Measurements from ENCODE around the gene TSLP.

The TSLP gene

GRCh38 chr5:111074244-111074643, 2.7 kb downstream of the TSLP start:
- DNase-seq (ENCODE audit: low spot score in 2 of 2) (no peak), ATAC-seq (ENCODE audit: low read depth) (no peak)
- H3K4me3 Mint-ChIP-seq = no peak overlapping the region
- peaks cover 32% of the 10 kb centered on the region for H3K27me3 Mint-ChIP-seq
- H3K9me3 Mint-ChIP-seq = no peaks in the 10 kb centered on the region
- peaks cover 6% of the 10 kb centered on the region for H3K4me1 Mint-ChIP-seq
- H3K27ac Mint-ChIP-seq = no peak overlapping the region
- no peaks in the 10 kb centered on the region for H3K36me3 Mint-ChIP-seq

GRCh38 chr5:111075520-111075919, 4.0 kb downstream of the TSLP start:
- ATAC-seq (ENCODE audit: low read depth) (no peak), DNase-seq (ENCODE audit: low spot score in 2 of 2) (no peak)
- Mint-ChIP-seq H3K4me3 (no peak overlapping the region), H3K9me3 (no peaks in the 10 kb centered on the region), H3K27ac (no peak overlapping the region), H3K36me3 (no peaks in the 10 kb centered on the region), H3K27me3 (peaks cover 32% of the 10 kb centered on the region), H3K4me1 (peaks cover 6% of the 10 kb centered on the region)

GRCh38 chr5:111076091-111076490, 4.6 kb downstream of the TSLP start:
- Mint-ChIP-seq H3K9me3 (no peaks in the 10 kb centered on the region), H3K4me1 (peaks cover 6% of the 10 kb centered on the region), H3K27me3 (peaks cover 31% of the 10 kb centered on the region), H3K36me3 (no peaks in the 10 kb centered on the region), H3K4me3 (no peak overlapping the region), H3K27ac (no peak overlapping the region)
- no peak for ATAC-seq (ENCODE audit: low read depth)
- DNase-seq (ENCODE audit: low spot score in 2 of 2) = no peak

GRCh38 chr5:111077678-111078077, 6.2 kb downstream of the TSLP start:
- H3K27me3 Mint-ChIP-seq = peaks cover 29% of the 10 kb centered on the region
- H3K36me3 Mint-ChIP-seq = no peaks in the 10 kb centered on the region

GRCh38 chr5:111079846-111080245, 8.3 kb downstream of the TSLP start:
- no peaks in the 10 kb centered on the region for H3K36me3 Mint-ChIP-seq
- DNase-seq (ENCODE audit: low spot score in 2 of 2) = no peak
- no peak for ATAC-seq (ENCODE audit: low read depth)
- H3K4me3 Mint-ChIP-seq = no peak overlapping the region
- H3K27ac Mint-ChIP-seq = no peak overlapping the region
- peaks cover 21% of the 10 kb centered on the region for H3K27me3 Mint-ChIP-seq
- H3K4me1 Mint-ChIP-seq = no peaks in the 10 kb centered on the region
- peaks cover 1% of the 10 kb centered on the region for H3K9me3 Mint-ChIP-seq

More at GRCh38 chr5:111077678-111078077, 6.2 kb downstream of the TSLP start:
- DNase-seq (ENCODE audit: low spot score in 2 of 2) = no peak
- no peak for ATAC-seq (ENCODE audit: low read depth)
- no peak overlapping the region for H3K4me3 Mint-ChIP-seq
- no peak overlapping the region for H3K27ac Mint-ChIP-seq
- peaks cover under 1% of the 10 kb centered on the region for H3K9me3 Mint-ChIP-seq
- H3K4me1 Mint-ChIP-seq = peaks cover 6% of the 10 kb centered on the region

GRCh38 chr5:111083323-111083722, 11.8 kb downstream of the TSLP start:
- Mint-ChIP-seq H3K27ac (no peak overlapping the region), H3K9me3 (peaks cover 1% of the 10 kb centered on the region), H3K4me3 (no peak overlapping the region), H3K36me3 (no peaks in the 10 kb centered on the region), H3K4me1 (no peaks in the 10 kb centered on the region), H3K27me3 (peaks cover 11% of the 10 kb centered on the region)
- DNase-seq (ENCODE audit: low spot score in 2 of 2) (no peak), ATAC-seq (ENCODE audit: low read depth) (peak; percentile 64)

- Mint-ChIP-seq H3K9me3 (peaks cover 1% of the 10 kb centered on the region), H3K36me3 (peaks cover 8% of the 10 kb centered on the region), H3K27me3 (peaks cover 4% of the 10 kb centered on the region), H3K27ac (peak within 1 kb of the TSS; percentile 95), H3K4me3 (peak within 1 kb of the TSS; percentile 99), H3K4me1 (peaks cover 17% of the 10 kb centered on the region)
- DNase-seq (ENCODE audit: low spot score in 2 of 2) (peak; percentile 88 to 95), ATAC-seq (ENCODE audit: low read depth) (peak; percentile 91)
These were observed 20.7 kb downstream of the TSLP start, which contains the start of gene WDR36 for GRCh38 chr5:111092062-111092853. TSS of gene WDR36 (plus strand) at chr5:111092348. CDS start at chr5:111092457, 109 bp downstream.

- ATAC-seq (ENCODE audit: low read depth) (no peak), DNase-seq (ENCODE audit: low spot score in 2 of 2) (no peak)
- Mint-ChIP-seq H3K9me3 (no peaks in the 10 kb centered on the region), H3K27me3 (no peaks in the 10 kb centered on the region), H3K4me3 (no peak overlapping the region), H3K27ac (no peak overlapping the region), H3K4me1 (peaks cover 23% of the 10 kb centered on the region), H3K36me3 (peaks cover 14% of the 10 kb centered on the region)
These were observed 24.5 kb downstream of the TSLP start for GRCh38 chr5:111095982-111096381.

- no peaks in the 10 kb centered on the region for H3K27me3 Mint-ChIP-seq
- ATAC-seq (ENCODE audit: low read depth) = no peak
- H3K36me3 Mint-ChIP-seq = peaks cover 22% of the 10 kb centered on the region
- H3K4me1 Mint-ChIP-seq = peaks cover 8% of the 10 kb centered on the region
- no peak overlapping the region for H3K4me3 Mint-ChIP-seq
- no peaks in the 10 kb centered on the region for H3K9me3 Mint-ChIP-seq
- no peak for DNase-seq (ENCODE audit: low spot score in 2 of 2)
- no peak overlapping the region for H3K27ac Mint-ChIP-seq
These were observed 27.7 kb downstream of the TSLP start for GRCh38 chr5:111099058-111099778.

GRCh38 chr5:111106320-111106948, 34.9 kb downstream of the TSLP start:
- Mint-ChIP-seq H3K9me3 (no peaks in the 10 kb centered on the region), H3K4me1 (no peaks in the 10 kb centered on the region), H3K27ac (no peak overlapping the region), H3K36me3 (peaks cover 28% of the 10 kb centered on the region), H3K27me3 (no peaks in the 10 kb centered on the region), H3K4me3 (no peak overlapping the region)
- DNase-seq (ENCODE audit: low spot score in 2 of 2) = no peak
- no peak for ATAC-seq (ENCODE audit: low read depth)

GRCh38 chr5:111107371-111107770, 35.9 kb downstream of the TSLP start:
- Mint-ChIP-seq H3K36me3 (peaks cover 33% of the 10 kb centered on the region), H3K27me3 (no peaks in the 10 kb centered on the region), H3K4me3 (no peak overlapping the region), H3K9me3 (no peaks in the 10 kb centered on the region), H3K27ac (no peak overlapping the region), H3K4me1 (no peaks in the 10 kb centered on the region)
- no peak for ATAC-seq (ENCODE audit: low read depth)
- no peak for DNase-seq (ENCODE audit: low spot score in 2 of 2)

GRCh38 chr5:111111956-111112355, 40.4 kb downstream of the TSLP start:
- ATAC-seq (ENCODE audit: low read depth) (no peak), DNase-seq (ENCODE audit: low spot score in 2 of 2) (no peak)
- Mint-ChIP-seq H3K9me3 (no peaks in the 10 kb centered on the region), H3K27ac (peak overlapping the region; percentile 0), H3K4me3 (no peak overlapping the region), H3K4me1 (peaks cover under 1% of the 10 kb centered on the region), H3K36me3 (peaks cover 20% of the 10 kb centered on the region), H3K27me3 (no peaks in the 10 kb centered on the region)

GRCh38 chr5:111113678-111114077, 42.2 kb downstream of the TSLP start:
- DNase-seq (ENCODE audit: low spot score in 2 of 2) (no peak), ATAC-seq (ENCODE audit: low read depth) (no peak)
- peak overlapping the region; percentile 35 for H3K27ac Mint-ChIP-seq
- H3K9me3 Mint-ChIP-seq = no peaks in the 10 kb centered on the region
- H3K27me3 Mint-ChIP-seq = no peaks in the 10 kb centered on the region
- no peak overlapping the region for H3K4me3 Mint-ChIP-seq
- peaks cover 23% of the 10 kb centered on the region for H3K36me3 Mint-ChIP-seq
- peaks cover 8% of the 10 kb centered on the region for H3K4me1 Mint-ChIP-seq

- Mint-ChIP-seq H3K9me3 (no peaks in the 10 kb centered on the region), H3K4me3 (no peak overlapping the region), H3K4me1 (peaks cover 8% of the 10 kb centered on the region), H3K36me3 (peaks cover 28% of the 10 kb centered on the region), H3K27ac (peak overlapping the region; percentile 62), H3K27me3 (no peaks in the 10 kb centered on the region)
- DNase-seq (ENCODE audit: low spot score in 2 of 2) (no peak), ATAC-seq (ENCODE audit: low read depth) (no peak)
These were observed 43.7 kb downstream of the TSLP start for GRCh38 chr5:111115229-111115628.
